WTC11 (cell line): ENCODE data around the gene KDR. TPM values are rescaled to one million over a fixed set of nuclear protein-coding genes. Genes with fewer than 3 reads are reported as not detected.

ENCODE experiments used
- ATAC-seq: fragments of 200-7000 bp; cut with Tn5 transposase; 2 replicates; pipeline ENCODE4 v1.10.0; 2021; ENCODE audit warnings: mild to moderate bottlenecking, moderate library complexity
- CTCF ChIA-PET: fragments of 300-600 bp; sonication (Branson Sonifier 250); formaldehyde crosslinking; loops from one replicate; lab custom pipeline; 2021; ENCODE audit warnings: antibody characterized with exemption; lab: Charles Lee
- POLR2A ChIA-PET: fragments of 350-600 bp; sonication (Branson Sonifier 250); formaldehyde crosslinking; loops from one replicate; lab custom pipeline; 2021; ENCODE audit warnings: antibody characterized with exemption; lab: Charles Lee
- DNase-seq: peaks from one replicate; pipeline ENCODE4 v3.0.0; 2021; ENCODE audit warnings: low spot score
- H3K27ac Mint-ChIP-seq: 2 replicates; pipeline ENCODE4 v1.8.0; 2021; ENCODE audit warnings: mixed read lengths
- H3K27me3 Mint-ChIP-seq: 2 replicates; pipeline ENCODE4 v1.8.0; 2021; ENCODE audit warnings: low read depth, mild to moderate bottlenecking, moderate library complexity, mixed read lengths
- H3K36me3 Mint-ChIP-seq: 2 replicates; pipeline ENCODE4 v1.8.0; 2021; ENCODE audit warnings: mixed read lengths
- H3K4me1 Mint-ChIP-seq: 2 replicates; pipeline ENCODE4 v1.8.0; 2022; ENCODE audit warnings: mixed read lengths
- H3K4me3 Mint-ChIP-seq: 2 replicates; pipeline ENCODE4 v1.8.0; 2021; ENCODE audit warnings: mild to moderate bottlenecking, moderate library complexity, mixed read lengths
- H3K9me3 Mint-ChIP-seq: 2 replicates; pipeline ENCODE4 v1.8.0; 2021; ENCODE audit warnings: mixed read lengths
- ATF3 ChIP-seq: sonication (generic); formaldehyde crosslinking; conservative IDR thresholded peaks from 2 replicates; pipeline ENCODE4 v1.8.1; 2022; ENCODE audit warnings: mild to moderate bottlenecking, missing genetic modification reagents
- ATF6 ChIP-seq: sonication (generic); formaldehyde crosslinking; IDR thresholded peaks from 2 replicates; pipeline ENCODE4 v1.8.1; 2023; ENCODE audit warnings: mild to moderate bottlenecking, missing genetic modification reagents
- ELF4 ChIP-seq: sonication (generic); formaldehyde crosslinking; IDR thresholded peaks from 2 replicates; pipeline ENCODE4 v1.8.1; 2022; ENCODE audit warnings: low read depth, mild to moderate bottlenecking, moderate library complexity, missing genetic modification reagents
- ERG ChIP-seq: fragments of 250-450 bp; sonication (Bioruptor Pico); IDR thresholded peaks from 2 replicates; pipeline ENCODE4 v1.8.0; 2021; ENCODE audit warnings: mild to moderate bottlenecking
- ESRRA ChIP-seq: sonication (generic); formaldehyde crosslinking; IDR thresholded peaks from 2 replicates; pipeline ENCODE4 v1.8.1; 2022; ENCODE audit warnings: mild to moderate bottlenecking, missing genetic modification reagents, borderline replicate concordance
- ETV6 ChIP-seq: sonication (generic); formaldehyde crosslinking; IDR thresholded peaks from 2 replicates; pipeline ENCODE4 v1.8.1; 2022; ENCODE audit warnings: mild to moderate bottlenecking, missing genetic modification reagents
- GABPB1 ChIP-seq: sonication (generic); formaldehyde crosslinking; IDR thresholded peaks from 2 replicates; pipeline ENCODE4 v1.8.1; 2023; ENCODE audit warnings: mild to moderate bottlenecking, missing genetic modification reagents
- HMGA2 ChIP-seq: fragments of 250-450 bp; sonication (Bioruptor Pico); IDR thresholded peaks from 2 replicates; pipeline ENCODE4 v1.4.0; 2021; ENCODE audit warnings: mild to moderate bottlenecking, moderate library complexity
- IRF1 ChIP-seq: sonication (generic); formaldehyde crosslinking; IDR thresholded peaks from 2 replicates; pipeline ENCODE4 v1.8.0; 2023; ENCODE audit warnings: missing genetic modification reagents
- IRF2 ChIP-seq: sonication (generic); formaldehyde crosslinking; IDR thresholded peaks from 2 replicates; pipeline ENCODE4 v1.8.0; 2022; ENCODE audit warnings: low read depth, missing genetic modification reagents, borderline replicate concordance
- KAT7 ChIP-seq: sonication (generic); formaldehyde crosslinking; IDR thresholded peaks from 2 replicates; pipeline ENCODE4 v1.8.1; 2023; ENCODE audit warnings: missing genetic modification reagents, mild to moderate bottlenecking, borderline replicate concordance
- MLX ChIP-seq: sonication (generic); formaldehyde crosslinking; IDR thresholded peaks from 2 replicates; pipeline ENCODE4 v1.8.1; 2023; ENCODE audit warnings: mild to moderate bottlenecking, missing genetic modification reagents, moderate library complexity
- MXD4 ChIP-seq: fragments of 250-450 bp; sonication (Bioruptor Pico); IDR thresholded peaks from 2 replicates; pipeline ENCODE4 v1.8.0; 2021; ENCODE audit warnings: mild to moderate bottlenecking, moderate library complexity, borderline replicate concordance
- NR1H2 ChIP-seq: sonication (generic); formaldehyde crosslinking; IDR thresholded peaks from 2 replicates; pipeline ENCODE4 v1.9.0; 2021; ENCODE audit warnings: mild to moderate bottlenecking, moderate library complexity, missing genetic modification reagents
- NR2C2 ChIP-seq: sonication (generic); formaldehyde crosslinking; IDR thresholded peaks from 2 replicates; pipeline ENCODE4 v1.8.0; 2022; ENCODE audit warnings: mild to moderate bottlenecking, missing genetic modification reagents
- OVOL2 ChIP-seq: fragments of 250-450 bp; sonication (Bioruptor Pico); IDR thresholded peaks from 2 replicates; pipeline ENCODE4 v1.9.0; 2021; ENCODE audit warnings: mild to moderate bottlenecking, borderline replicate concordance
- SOX15 ChIP-seq: fragments of 250-450 bp; sonication (Bioruptor Pico); IDR thresholded peaks from 2 replicates; pipeline ENCODE4 v1.9.0; 2021; ENCODE audit warnings: mild to moderate bottlenecking
- TCF7 ChIP-seq: sonication (generic); formaldehyde crosslinking; IDR thresholded peaks from 2 replicates; pipeline ENCODE4 v1.8.0; 2022; ENCODE audit warnings: mild to moderate bottlenecking, low read depth, missing genetic modification reagents, moderate library complexity
- TP53 ChIP-seq: sonication (generic); formaldehyde crosslinking; IDR thresholded peaks from 2 replicates; pipeline ENCODE4 v1.8.1; 2023; ENCODE audit warnings: mild to moderate bottlenecking, missing genetic modification reagents
- USF2 ChIP-seq: sonication (generic); formaldehyde crosslinking; IDR thresholded peaks from 2 replicates; pipeline ENCODE4 v1.8.1; 2023; ENCODE audit warnings: mild to moderate bottlenecking, missing genetic modification reagents, moderate library complexity
- ZMAT4 ChIP-seq: fragments of 250-450 bp; sonication (Bioruptor Pico); IDR thresholded peaks from 2 replicates; pipeline ENCODE4 v1.9.0; 2021; ENCODE audit warnings: mild to moderate bottlenecking
- ZNF121 ChIP-seq: sonication (generic); formaldehyde crosslinking; IDR thresholded peaks from 2 replicates; pipeline ENCODE4 v1.8.0; 2023; ENCODE audit warnings: missing genetic modification reagents
- ZNF512 ChIP-seq: sonication (generic); formaldehyde crosslinking; IDR thresholded peaks from 2 replicates; pipeline ENCODE4 v1.8.1; 2022; ENCODE audit warnings: missing genetic modification reagents, borderline replicate concordance
- ZNF532 ChIP-seq: fragments of 250-450 bp; sonication (Bioruptor Pico); IDR thresholded peaks from 2 replicates; pipeline ENCODE4 v1.9.0; 2021; ENCODE audit warnings: mild to moderate bottlenecking, borderline replicate concordance
- total RNA-seq: library from RNA; stranded (reverse); gene quantifications from 3 replicates; pipeline ENCODE4 v1.2.3, GENCODE V29; 2021

The KDR gene
- total RNA-seq, 1 experiment from 2014 or later: 80.8 TPM

- CTCF ChIA-PET: interaction anchor here (0.6 kb wide), 1 partner anchor 41 kb away, joined by 3 read pairs; no protein-coding TSS in a partner anchor
- Mint-ChIP-seq H3K27ac (no peak overlapping the region), H3K4me1 (peaks cover 4% of the 10 kb centered on the region; the same call in 1 of the 2 replicates), H3K4me3 (no peak overlapping the region), H3K36me3 (no peaks in the 10 kb centered on the region), H3K9me3 (0 out of 2 replicates have a peak, but pooled peaks cover 4% of the 10 kb centered on the region), H3K27me3 (no peaks in the 10 kb centered on the region)
- DNase-seq (no peak), ATAC-seq (no peak)
- TF ChIP-seq ZNF512 (CRISPR knock-in tag) (no peak), NR2C2 (CRISPR knock-in tag) (no peak), ERG (CRISPR knock-in tag) (no peak), ZMAT4 (CRISPR knock-in tag) (no peak), TP53 (CRISPR knock-in tag) (no peak), ATF3 (CRISPR knock-in tag) (no peak), HMGA2 (CRISPR knock-in tag) (no peak), ETV6 (no peak), IRF1 (CRISPR knock-in tag) (no peak), GABPB1 (CRISPR knock-in tag) (no peak), ZNF532 (CRISPR knock-in tag) (no peak), MXD4 (no peak)
- POLR2A ChIA-PET: no interaction called here
Measured at GRCh38 chr4:55143858-55144257, 18.5 kb upstream of the KDR start.

GRCh38 chr4:55138367-55138766 lies 13.0 kb upstream of the KDR start:
- peaks cover 7% of the 10 kb centered on the region; the same call in 1 of the 2 replicates for H3K36me3 Mint-ChIP-seq
- CTCF ChIA-PET: interaction anchor here (0.6 kb wide), 1 partner anchor 732 kb away, joined by 3 read pairs; no protein-coding TSS in a partner anchor
- ATAC-seq (no peak), DNase-seq (no peak)
- no peaks in the 10 kb centered on the region for H3K27me3 Mint-ChIP-seq
- peaks cover 13% of the 10 kb centered on the region for H3K9me3 Mint-ChIP-seq
- POLR2A ChIA-PET: no interaction called here
- no peak overlapping the region for H3K4me3 Mint-ChIP-seq
- peaks cover 25% of the 10 kb centered on the region for H3K4me1 Mint-ChIP-seq
- H3K27ac Mint-ChIP-seq: no peak overlapping the region
- TF ChIP-seq ESRRA (CRISPR knock-in tag) (no peak), HMGA2 (CRISPR knock-in tag) (no peak), USF2 (CRISPR knock-in tag) (no peak), ATF6 (CRISPR knock-in tag) (no peak), ZNF121 (CRISPR knock-in tag) (no peak), SOX15 (CRISPR knock-in tag) (no peak), NR1H2 (CRISPR knock-in tag) (no peak), OVOL2 (CRISPR knock-in tag) (no peak), MLX (CRISPR knock-in tag) (no peak), TCF7 (CRISPR knock-in tag) (no peak), ELF4 (CRISPR knock-in tag) (no peak), IRF2 (CRISPR knock-in tag) (no peak), KAT7 (no peak)
